HG02623 (cell line): Measurements from ENCODE around the gene CDCP1.
"Not testable (repeated sequence)": the region's sequence is repeated elsewhere in the genome, so short reads cannot be mapped to it uniquely, and the experiment has no call there.

Source experiments
- ATAC-seq: cut with Tn5 transposase; IDR thresholded peaks from one replicate; pipeline ENCODE4 v1.9.1; 2021; ENCODE audit warnings: moderate library complexity; ENCODE audit not compliant: unreplicated experiment

Gene CDCP1

GRCh38 chr3:45060165-45060892 is 85.8 kb downstream of the CDCP1 start:
- ATAC-seq, result no peak

GRCh38 chr3:45059132-45059531 is 87.0 kb downstream of the CDCP1 start:
- no peak for ATAC-seq

- ATAC-seq, result no peak
Observed at GRCh38 chr3:45057557-45057956, 88.6 kb downstream of the CDCP1 start.

GRCh38 chr3:45056608-45057301 is 89.4 kb downstream of the CDCP1 start:
- no peak for ATAC-seq

- no peak for ATAC-seq
Observed at GRCh38 chr3:45055411-45056143, 90.6 kb downstream of the CDCP1 start.

GRCh38 chr3:45055032-45055410 is 91.2 kb downstream of the CDCP1 start:
- ATAC-seq, result no peak

GRCh38 chr3:45054196-45054857 is 91.9 kb downstream of the CDCP1 start:
- ATAC-seq, result no peak

- not testable (repeated sequence) for ATAC-seq
Observed at GRCh38 chr3:45053805-45054195, 92.4 kb downstream of the CDCP1 start.

GRCh38 chr3:45051685-45052084 is 94.5 kb downstream of the CDCP1 start:
- ATAC-seq, result no peak

- ATAC-seq, result no peak
Observed at GRCh38 chr3:45049807-45050206, 96.4 kb downstream of the CDCP1 start.

GRCh38 chr3:45048244-45048643 is 97.9 kb downstream of the CDCP1 start:
- no peak for ATAC-seq

GRCh38 chr3:45043728-45044299 is 102.4 kb downstream of the CDCP1 start:
- ATAC-seq, result no peak

- no peak for ATAC-seq
Observed at GRCh38 chr3:45042162-45042561, 104.0 kb downstream of the CDCP1 start.

GRCh38 chr3:45041666-45042065 is 104.5 kb downstream of the CDCP1 start:
- ATAC-seq, result no peak

GRCh38 chr3:45037720-45038455 is 108.3 kb downstream of the CDCP1 start:
- peak; percentile 84 for ATAC-seq

GRCh38 chr3:45035441-45036301 is 110.5 kb downstream of the CDCP1 start:
- no peak for ATAC-seq

GRCh38 chr3:45034612-45035252 is 111.4 kb downstream of the CDCP1 start:
- ATAC-seq, result no peak

GRCh38 chr3:45033791-45034190 is 112.4 kb downstream of the CDCP1 start:
- no peak for ATAC-seq
